Natural killer cell (primary cell): Measurements from ENCODE around the gene RPL13A. TPM values are rescaled to one million over a fixed set of nuclear protein-coding genes. Genes with fewer than 3 reads are reported as not detected.

Experiments
- ATAC-seq, 3 donors: fragments of 150-1000 bp in 2 of 3; fragments of 200-7000 bp in 1 of 3; cut with Tn5 transposase; 1 replicate in 1 of 3; 2 replicates in 2 of 3; pipeline ENCODE4 v1.10.0; 2021; ENCODE audit warnings: mild to moderate bottlenecking in 2 of 3, moderate library complexity in 2 of 3
- DNase-seq, 2 donors: peaks; one replicate each; pipeline versions ENCODE4 v3.0.0 to v3.0.0-alpha.2; 2013 to 2021; ENCODE audit warnings: mixed read lengths in 1 of 2
- H3K27ac ChIP-seq: one replicate; pipeline ENCODE4 v1.5.1; 2013; ENCODE audit warnings: mild to moderate bottlenecking, low read length
- H3K27me3 ChIP-seq: one replicate; pipeline ENCODE4 v1.6.1; 2013; ENCODE audit warnings: low read length; ENCODE audit not compliant: control insufficient read depth, insufficient read depth
- H3K36me3 ChIP-seq: one replicate; pipeline ENCODE4 v1.6.1; 2013; ENCODE audit warnings: low read length; ENCODE audit not compliant: control insufficient read depth, insufficient read depth
- H3K4me1 ChIP-seq: one replicate; pipeline ENCODE4 v1.6.1; 2013; ENCODE audit warnings: low read length; ENCODE audit not compliant: control insufficient read depth, insufficient read depth
- H3K4me3 ChIP-seq: one replicate; pipeline ENCODE4 v1.5.1; 2013; ENCODE audit warnings: low read length
- H3K9me3 ChIP-seq: one replicate; pipeline ENCODE4 v1.6.1; 2013; ENCODE audit warnings: low read length; ENCODE audit not compliant: control insufficient read depth, insufficient read depth
- H3K27ac Mint-ChIP-seq, 2 donors: one replicate each; pipeline ENCODE4 v1.8.0; 2022; ENCODE audit warnings: mild to moderate bottlenecking in 2 of 2, mixed read lengths in 2 of 2, moderate library complexity in 1 of 2
- H3K27me3 Mint-ChIP-seq, 2 donors: one replicate each; pipeline ENCODE4 v1.8.0; 2022; ENCODE audit warnings: low read depth in 2 of 2, mixed read lengths in 2 of 2
- H3K36me3 Mint-ChIP-seq: one replicate; pipeline ENCODE4 v1.8.0; 2022; ENCODE audit warnings: mixed read lengths
- H3K4me1 Mint-ChIP-seq, 2 donors: one replicate each; pipeline ENCODE4 v1.8.0; 2022; ENCODE audit warnings: mixed read lengths in 2 of 2
- H3K4me3 Mint-ChIP-seq: one replicate; pipeline ENCODE4 v1.8.0; 2022; ENCODE audit warnings: mild to moderate bottlenecking, moderate library complexity, mixed read lengths
- H3K9me3 Mint-ChIP-seq, 2 donors: one replicate each; pipeline ENCODE4 v1.8.0; 2022; ENCODE audit warnings: mixed read lengths in 2 of 2
- CTCF ChIP-seq: fragments of 200-600 bp; IDR thresholded peaks from one replicate; pipeline ENCODE4 v1.8.0; 2022; ENCODE audit warnings: antibody characterized with exemption
- WGBS: methylation state at CpG from one replicate; pipeline ENCODE4 v1.1.7; 2013; ENCODE audit warnings: missing lambda C conversion rate; ENCODE audit not compliant: insufficient coverage; 5-methylcytosine and 5-hydroxymethylcytosine counted together
- intact Hi-C: fragments of 100-400 bp; cut with micrococcal nuclease; formaldehyde crosslinking; loops from one replicate; pipeline ENCODE4 v1.14.2; 2022
- total RNA-seq, 4 donors: library from RNA; stranded (reverse); fragments of 120-200 nt in 1 of 4; gene quantifications; one replicate each; pipeline versions ENCODE4 v1.2.3 to v1.2.4, GENCODE V29; 2013 to 2022

Gene RPL13A
- total RNA-seq, 3 donors from 2014 or later (not counting 1 experiment from before 2014, with no cell fraction given), result 1,881 to 2,284 (median 2,283) TPM

- Histone ChIP-seq H3K27ac (peak overlapping the region; percentile 83), H3K36me3 (peaks cover 18% of the 10 kb centered on the region), H3K4me1 (peaks cover 60% of the 10 kb centered on the region), H3K4me3 (no peak overlapping the region), H3K27me3 (no peaks in the 10 kb centered on the region), H3K9me3 (no peaks in the 10 kb centered on the region)
- Mint-ChIP-seq H3K27ac (peak overlapping the region; percentile 97), H3K36me3 (no peaks in the 10 kb centered on the region), H3K4me1 (peaks cover 30 to 48% of the 10 kb centered on the region in 2 donors), H3K4me3 (no peak overlapping the region), H3K9me3 (no peaks in the 10 kb centered on the region), H3K27me3 (no peaks in the 10 kb centered on the region)
- intact Hi-C loops, result loop anchor here (1.0 kb wide), 1 partner anchor 177 kb away; no protein-coding TSS in a partner anchor
- ATAC-seq (peak in 1 of 3 donors; percentile 11), DNase-seq (peak in 1 of 2 donors; percentile 82)
- TF ChIP-seq CTCF, result peak; percentile 60
- WGBS, result 66% methylated on average over 14 of the region's 14 CpGs
Observed at GRCh38 chr19:49502866-49503581, 15.6 kb downstream of the RPL13A start.

- Mint-ChIP-seq H3K27ac (no peak overlapping the region), H3K9me3 (no peaks in the 10 kb centered on the region), H3K27me3 (no peaks in the 10 kb centered on the region), H3K4me3 (no peak overlapping the region), H3K36me3 (no peaks in the 10 kb centered on the region), H3K4me1 (peaks cover 28 to 42% of the 10 kb centered on the region in 2 donors)
- ATAC-seq (no peak), DNase-seq (no peak)
- intact Hi-C loops, result loop anchor here (1.0 kb wide), 1 partner anchor 177 kb away; no protein-coding TSS in a partner anchor
- TF ChIP-seq CTCF, result no peak
- Histone ChIP-seq H3K36me3 (peaks cover 13% of the 10 kb centered on the region), H3K4me1 (peaks cover 54% of the 10 kb centered on the region), H3K9me3 (no peaks in the 10 kb centered on the region), H3K27me3 (no peaks in the 10 kb centered on the region), H3K27ac (no peak overlapping the region), H3K4me3 (no peak overlapping the region)
- WGBS, result 93% methylated on average over 9 of the region's 9 CpGs
Observed at GRCh38 chr19:49503582-49503962, 16.2 kb downstream of the RPL13A start.

DNA sequence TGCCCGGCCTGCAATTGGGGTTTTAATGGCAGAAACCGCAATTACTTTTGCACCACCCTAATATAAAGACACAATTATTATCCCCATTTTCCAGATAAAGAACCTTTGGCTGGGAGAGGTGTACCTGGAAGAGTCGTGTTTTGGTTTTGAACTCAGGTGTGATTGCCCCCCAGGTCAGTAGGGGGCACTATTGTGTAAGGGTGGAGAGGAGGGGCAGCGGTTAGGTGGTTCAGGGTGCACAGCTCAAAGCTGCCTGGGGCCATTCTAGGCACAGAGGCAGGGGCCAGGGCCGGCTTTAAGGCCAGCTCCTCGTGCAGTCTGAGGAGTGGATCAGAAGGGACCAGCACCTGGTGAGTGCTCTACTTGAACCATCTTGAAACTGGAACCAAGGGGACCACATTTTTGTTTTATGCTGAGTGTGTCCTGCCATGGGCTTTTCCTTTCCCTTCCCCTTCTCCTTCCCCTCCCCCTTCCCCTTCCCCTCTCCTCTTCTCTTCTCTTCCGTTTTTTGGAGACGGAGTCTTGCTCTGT, 19.2 kb downstream of the RPL13A start:
- Histone ChIP-seq H3K36me3 (no peaks in the 10 kb centered on the region), H3K4me3 (no peak overlapping the region), H3K27ac (no peak overlapping the region), H3K9me3 (no peaks in the 10 kb centered on the region), H3K27me3 (no peaks in the 10 kb centered on the region), H3K4me1 (peaks cover 31% of the 10 kb centered on the region)
- DNase-seq, result peak; percentile 63 to 90
- Mint-ChIP-seq H3K27me3 (no peaks in the 10 kb centered on the region), H3K9me3 (no peaks in the 10 kb centered on the region), H3K4me3 (no peak overlapping the region), H3K4me1 (peaks cover 12 to 20% of the 10 kb centered on the region in 2 donors), H3K27ac (no peak overlapping the region), H3K36me3 (no peaks in the 10 kb centered on the region)
- ATAC-seq, result peak; percentile 83 to 90 (median 88)
- WGBS, result 21% methylated on average over 8 of the region's 8 CpGs
- peak; percentile 74 for TF ChIP-seq CTCF
- intact Hi-C loops, result loop anchor here (1.0 kb wide), 2 partner anchors 41 to 64 kb away; no protein-coding TSS in a partner anchor
